ENCODE measurements around the gene UPK3A.
"Not testable (repeated sequence)": the region's sequence is repeated elsewhere in the genome, so short reads cannot be mapped to it uniquely, and the experiment has no call there.

The UPK3A gene

DNA sequence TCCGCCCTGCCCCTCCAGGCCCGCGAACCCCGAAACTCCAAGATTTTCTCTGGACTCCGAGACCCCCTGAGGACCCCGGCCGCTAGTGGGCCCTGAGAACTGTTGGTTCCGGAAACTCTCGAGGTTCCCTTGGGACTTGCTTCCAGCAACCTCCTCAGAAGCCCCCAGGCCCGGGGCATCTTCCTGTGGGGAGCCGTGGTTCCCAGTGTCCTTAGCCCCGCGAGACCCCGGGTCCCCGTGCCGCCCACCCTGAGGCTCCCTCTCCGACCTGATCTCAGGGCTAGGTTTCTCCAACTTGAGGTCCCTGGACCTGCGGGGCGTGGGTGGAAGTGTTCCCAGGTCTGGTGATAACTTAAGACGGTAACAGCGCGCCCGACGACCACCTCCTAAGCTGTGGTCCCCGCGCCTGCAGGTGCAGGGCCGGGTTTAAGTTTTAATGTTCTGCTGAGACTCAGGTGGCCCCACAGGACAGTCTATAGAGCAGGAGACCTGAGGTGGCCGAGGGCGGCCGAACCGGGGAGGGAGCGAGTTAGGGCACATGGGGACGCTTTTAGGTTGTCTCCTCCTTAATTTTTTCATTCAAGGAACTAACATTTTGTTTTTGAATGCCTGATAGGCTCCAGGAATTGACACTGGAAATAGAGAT lies 25.7 kb downstream of the UPK3A start:
- peak; percentile 43 for DNase-seq

DNA sequence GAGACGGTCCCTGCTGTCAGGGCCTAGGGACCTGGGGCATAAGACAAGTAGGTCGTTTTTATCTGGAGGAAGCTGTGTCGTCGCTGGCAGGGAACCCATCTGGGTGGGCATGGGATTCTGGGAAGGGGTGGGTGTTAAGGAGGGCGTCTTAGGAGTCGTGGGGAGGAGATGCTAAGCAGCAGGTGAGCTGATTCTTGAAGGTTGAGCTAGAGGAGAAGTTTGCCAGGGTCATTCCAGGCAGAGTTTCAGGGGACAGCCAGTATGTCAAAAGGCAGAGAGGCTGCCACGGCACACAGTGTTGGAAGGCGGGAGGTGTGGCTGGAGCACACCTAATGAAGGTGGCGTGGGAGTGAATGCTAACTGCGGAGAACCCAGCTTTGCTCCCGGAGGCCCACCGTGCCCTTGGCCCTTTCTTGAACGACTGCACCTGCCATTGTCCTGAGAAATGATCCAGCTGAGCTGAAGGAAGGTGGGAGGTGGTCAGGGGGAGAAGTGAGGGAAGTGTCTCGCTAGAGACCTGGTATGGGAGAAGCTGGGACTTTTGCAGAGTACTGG lies 26.3 kb downstream of the UPK3A start:
- no peak for DNase-seq

DNA sequence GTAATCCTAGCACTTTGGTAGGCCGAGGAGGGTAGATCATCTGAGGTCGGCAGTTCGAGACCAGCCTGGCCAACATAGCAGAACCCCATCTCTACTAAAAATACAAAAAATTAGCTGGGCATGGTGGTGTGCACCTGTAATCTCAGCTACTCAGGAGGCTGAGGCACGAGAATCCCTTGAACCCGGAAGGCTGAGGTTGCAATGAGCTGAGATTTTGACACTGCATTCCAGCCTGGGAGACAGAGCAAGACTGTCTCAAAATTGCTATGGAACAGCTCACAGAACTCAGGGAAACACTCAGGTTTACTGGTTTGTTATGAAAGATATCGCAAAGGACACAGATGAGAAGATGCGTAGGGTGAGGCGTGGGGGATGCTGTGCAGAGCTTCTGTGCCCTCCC lies 27.7 kb downstream of the UPK3A start:
- DNase-seq, result no peak

DNA sequence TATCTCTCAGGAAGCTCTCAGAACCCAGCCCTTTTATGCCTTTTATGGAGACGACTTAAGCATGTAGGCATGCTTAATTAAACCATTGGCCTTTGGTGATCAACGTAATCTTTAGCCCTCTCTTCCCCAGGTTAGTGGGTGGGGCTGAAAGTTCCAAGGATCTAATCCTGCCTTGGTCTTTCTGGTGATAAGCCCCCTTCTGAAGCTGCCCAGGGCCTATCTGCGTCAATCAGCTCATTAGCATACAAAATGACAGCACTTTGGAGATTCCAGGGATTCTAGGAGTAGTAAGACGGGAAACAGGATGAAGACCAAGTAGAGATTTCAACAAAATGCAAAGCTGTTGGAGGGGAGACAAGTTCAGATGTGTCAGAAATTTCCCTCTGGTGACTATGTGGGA lies 28.1 kb downstream of the UPK3A start:
- no peak for DNase-seq

DNA sequence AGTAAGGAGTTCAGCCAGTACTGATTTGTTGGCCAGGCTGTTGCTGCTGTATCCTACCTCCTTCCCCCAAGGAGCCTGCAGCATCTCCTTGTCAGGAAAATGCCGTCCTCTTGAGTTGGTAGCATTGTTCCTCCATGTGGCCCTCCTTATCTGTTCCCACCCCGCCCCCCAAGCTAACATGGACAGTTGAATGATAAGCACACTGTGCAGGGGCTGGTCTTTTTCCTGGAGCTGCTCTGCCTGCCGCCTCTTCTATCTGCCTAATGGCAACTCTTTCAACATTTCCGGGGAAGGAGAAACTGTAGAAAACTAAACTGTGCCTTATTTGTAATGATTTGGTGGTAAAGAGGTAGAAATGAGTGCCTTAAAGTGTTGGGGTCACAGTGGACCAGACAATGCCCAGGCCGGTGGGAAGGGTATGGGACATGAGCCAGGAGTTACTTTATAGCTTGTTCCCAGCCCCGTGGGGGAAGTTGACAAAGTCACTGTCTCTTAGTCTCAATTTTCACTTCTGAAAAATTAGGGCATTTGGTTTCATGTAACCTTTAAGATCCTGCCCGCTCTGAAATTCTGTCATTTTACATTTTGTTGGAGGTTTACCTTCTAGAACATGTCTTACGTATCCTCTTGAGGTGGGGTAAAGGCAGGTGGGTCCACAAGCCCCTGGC lies 29.4 kb downstream of the UPK3A start:
- DNase-seq, result no peak

DNA sequence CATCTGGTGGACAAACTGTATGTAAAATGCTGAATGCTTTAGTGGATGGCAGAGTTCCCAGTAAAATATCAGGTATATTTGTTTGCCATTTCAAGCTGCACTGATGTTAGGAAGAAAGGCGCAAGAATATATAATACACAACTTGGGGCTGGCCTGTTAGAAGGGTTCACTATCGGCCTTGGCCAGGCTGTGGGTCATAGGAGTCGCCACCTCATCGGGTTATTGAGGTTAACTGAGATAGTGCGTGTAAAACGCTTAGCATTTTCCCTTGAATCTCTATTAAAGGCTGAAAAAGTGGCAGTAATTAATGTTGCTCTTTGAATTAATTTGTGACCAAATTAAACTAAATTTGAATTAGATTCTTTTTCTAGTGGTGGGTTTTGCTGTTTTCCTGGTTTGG lies 30.0 kb downstream of the UPK3A start:
- DNase-seq, result no peak

DNA sequence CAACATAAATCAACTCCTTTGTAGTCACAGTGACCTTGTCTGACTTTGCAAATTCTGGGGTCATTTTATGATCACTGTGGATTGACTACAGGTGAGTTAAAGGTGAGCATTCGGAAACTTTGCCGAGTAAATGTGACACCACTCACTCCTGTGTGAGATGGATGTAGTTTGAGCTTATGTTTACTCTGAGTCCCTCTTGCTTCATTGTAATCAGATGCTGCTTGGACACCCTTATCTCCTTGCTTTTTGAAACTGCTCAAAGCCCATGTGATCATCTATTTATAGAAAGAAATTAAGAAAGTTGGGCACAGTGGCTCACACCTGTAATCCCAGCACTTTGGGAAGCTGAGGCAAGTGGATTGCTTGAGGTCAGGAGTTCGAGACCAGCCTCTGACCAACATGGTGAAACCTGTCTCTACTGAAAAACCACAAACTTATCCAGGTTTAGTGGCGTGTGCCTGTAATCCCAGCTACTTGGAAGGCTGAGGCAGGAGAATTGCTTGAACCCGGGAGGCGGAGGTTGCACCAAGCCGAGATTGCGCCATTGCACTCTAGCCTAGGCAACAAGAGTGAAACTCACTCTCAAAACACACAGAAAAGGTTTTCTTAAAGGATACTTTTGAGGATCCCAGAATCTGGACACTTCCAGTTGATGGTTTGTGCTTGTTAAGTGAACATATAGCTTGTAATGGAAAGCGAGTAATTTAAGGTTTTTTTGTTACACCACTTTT lies 32.2 kb downstream of the UPK3A start:
- DNase-seq, result no peak

DNA sequence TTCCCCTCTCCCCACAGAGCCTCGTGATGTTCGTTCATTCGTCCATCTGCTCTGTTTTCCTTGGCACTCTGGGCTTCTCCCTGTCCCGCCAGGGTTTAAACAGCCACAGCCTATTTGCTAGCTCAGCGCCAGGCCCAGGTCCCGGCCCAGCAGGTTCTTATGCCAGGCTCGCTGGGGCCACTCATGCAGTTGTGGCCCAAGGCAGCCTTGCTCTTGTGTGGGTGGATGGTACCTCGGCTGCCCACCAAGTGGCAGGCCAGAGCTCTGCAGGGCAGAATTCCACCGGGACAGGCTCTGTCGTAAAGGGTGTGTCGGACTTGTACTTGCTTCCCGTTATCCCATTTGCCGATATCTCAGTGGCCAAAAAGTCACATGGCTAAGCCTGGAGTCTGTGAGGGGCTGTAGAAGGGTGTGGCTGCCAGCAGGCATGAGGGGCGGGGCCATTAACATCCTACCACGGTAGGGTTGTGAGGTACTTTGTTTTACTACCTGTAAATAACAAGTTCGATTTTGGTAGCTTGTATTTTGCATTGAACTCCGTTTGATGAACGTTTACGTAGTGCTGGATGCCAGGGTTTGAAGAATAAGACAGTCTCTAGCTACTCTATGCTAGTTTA lies 32.9 kb downstream of the UPK3A start:
- DNase-seq, result peak; percentile 24

DNA sequence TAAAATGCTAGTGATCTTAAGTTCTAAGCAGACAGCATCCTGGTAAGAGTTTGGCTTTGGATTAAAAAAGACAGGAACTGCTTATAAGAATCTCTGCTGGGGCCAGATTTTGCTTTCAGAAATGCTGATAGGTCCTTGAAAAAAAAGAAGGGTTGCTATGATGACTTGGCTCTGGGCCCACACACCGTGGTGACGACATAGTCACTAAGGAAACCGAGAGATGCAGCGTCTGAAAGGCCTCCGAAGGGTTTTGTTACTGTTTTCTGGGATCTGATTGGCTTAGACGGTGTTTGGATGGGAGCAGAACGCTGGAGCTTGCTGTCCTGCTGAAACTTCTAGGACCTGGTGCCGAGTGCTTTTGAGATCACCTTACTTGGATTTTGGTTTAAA lies 33.4 kb downstream of the UPK3A start:
- DNase-seq, result peak; percentile 54

DNA sequence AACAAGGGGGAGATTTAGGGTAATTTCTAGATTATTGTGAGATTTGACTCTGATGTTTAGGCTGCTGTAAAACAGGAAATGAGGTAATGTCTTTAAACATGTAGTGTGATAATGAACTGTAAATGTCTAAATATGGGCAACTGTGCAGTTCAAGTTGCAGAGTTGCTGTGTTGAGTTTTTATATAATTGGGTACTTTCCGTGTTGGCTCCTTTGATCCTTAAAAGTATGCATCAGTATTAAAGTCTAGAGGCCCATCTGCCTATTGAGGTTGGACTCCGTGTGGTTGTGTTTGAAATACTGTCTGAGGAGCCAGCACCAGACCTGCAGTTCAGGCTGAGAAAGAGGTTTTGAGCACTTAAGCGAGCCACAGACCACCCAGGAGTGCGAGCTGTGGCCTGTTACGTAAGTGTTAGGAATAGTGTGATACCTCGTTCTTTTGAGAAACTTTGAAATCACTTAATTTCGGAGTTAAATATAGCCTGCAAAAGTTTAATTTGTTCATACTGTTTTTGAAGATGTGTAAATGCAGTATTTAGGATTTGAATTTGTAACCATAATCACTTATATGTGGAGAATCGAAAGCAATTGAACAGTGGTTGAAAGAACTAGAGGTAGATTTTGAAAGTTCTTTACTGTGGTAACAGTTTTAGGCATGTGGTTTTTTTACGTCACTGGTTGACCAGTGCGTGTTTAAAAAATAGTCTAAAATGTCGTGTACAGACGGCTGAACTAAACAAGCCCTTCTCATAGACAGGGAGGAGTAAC lies 34.0 kb downstream of the UPK3A start:
- peak; percentile 30 for DNase-seq

DNA sequence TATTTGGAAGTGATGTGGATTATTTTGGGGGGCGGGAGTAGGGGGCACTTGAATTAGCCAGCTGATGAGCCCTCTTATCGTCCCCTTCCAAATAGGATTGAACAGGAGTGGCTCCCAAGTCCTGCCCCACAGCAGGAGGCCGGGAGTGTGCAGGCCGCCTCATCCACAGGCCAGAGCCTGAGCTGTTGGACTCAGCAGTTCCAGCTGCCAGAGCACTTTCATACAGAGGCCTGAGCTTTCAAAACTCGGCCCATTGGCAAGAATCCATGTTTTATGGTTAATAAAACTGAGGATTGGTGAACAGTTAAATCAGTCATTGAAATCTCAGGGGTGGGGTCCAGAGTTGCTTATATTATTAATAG lies 34.6 kb downstream of the UPK3A start:
- peak; percentile 40 for DNase-seq

DNA sequence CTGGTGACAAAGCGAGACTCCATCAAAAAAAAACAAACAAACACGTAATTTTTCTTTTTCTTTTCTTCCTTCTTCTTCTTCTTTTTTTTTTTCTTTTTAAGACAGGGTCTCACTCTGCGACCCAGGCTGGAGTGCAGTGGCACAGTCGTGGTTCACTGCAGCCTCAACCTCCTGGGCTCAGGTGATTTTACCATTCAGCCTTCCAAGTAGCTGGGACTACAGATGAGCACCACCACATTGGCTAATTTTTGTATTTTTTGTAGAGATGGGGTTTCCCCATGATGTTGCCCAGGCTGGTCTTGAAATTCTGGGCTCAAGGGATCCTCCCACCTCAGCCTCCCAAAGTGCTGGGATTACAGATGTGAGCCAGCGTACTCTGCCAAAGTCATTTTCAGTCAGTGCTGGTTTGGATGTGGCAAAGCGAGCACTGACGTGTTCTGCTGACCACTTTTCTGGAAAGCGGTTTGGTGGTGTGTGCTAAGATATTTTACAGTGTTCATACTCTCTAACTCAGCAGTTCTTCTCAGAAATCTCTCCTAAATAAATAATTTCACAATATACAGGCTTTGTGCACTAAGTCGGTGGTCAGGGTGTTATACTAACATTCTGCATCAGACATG lies 35.7 kb downstream of the UPK3A start:
- no peak for DNase-seq

DNA sequence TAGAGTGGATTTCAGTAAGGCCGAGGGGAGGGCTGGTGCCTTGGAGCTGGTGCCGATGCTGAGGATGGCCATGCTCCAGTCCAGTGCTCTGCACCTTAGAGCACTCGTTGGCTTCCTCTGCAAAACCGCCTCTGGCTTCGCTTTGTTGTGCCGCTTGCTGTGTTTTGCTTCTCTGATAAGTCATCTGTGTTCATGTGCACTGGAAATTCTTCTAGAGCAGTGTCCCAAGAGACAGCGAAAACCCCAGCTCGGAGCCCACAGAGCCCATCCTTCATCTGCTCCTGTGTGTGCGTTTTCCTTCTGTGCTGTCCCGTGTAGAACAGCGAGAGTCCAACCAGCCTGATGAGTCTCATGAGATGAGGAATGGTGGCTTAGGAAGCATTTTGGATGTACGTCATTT lies 37.1 kb downstream of the UPK3A start:
- DNase-seq, result no peak

DNA sequence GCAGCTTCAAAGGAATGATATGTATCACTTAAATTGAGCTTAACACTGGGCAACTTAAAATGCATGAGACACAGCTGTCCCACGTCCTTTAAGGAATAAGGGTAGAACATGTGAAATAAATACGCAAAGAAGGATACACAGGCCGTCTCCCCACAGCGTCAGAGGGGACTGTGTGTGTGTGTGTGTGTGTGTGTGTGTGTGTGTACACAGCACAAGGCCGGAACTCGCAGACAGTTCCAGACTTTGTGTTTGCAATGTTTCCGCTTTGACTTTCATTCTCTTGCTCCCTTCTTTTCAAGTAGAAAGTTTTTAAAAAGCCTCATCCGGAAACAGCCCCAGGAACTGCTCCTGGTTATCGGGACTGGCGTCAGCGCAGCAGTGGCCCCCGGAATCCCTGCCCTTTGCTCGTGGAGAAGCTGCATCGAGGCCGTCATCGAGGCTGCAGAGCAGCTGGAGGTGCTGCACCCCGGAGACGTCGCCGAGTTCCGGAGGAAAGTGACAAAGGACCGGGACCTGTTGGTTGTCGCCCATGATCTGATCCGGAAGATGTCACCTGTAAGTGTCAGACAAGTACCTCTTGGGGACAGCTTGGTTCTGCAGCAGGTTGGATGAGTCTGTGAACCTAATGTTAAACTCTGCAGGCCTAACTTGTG lies 38.2 kb downstream of the UPK3A start:
- DNase-seq, result no peak

DNA sequence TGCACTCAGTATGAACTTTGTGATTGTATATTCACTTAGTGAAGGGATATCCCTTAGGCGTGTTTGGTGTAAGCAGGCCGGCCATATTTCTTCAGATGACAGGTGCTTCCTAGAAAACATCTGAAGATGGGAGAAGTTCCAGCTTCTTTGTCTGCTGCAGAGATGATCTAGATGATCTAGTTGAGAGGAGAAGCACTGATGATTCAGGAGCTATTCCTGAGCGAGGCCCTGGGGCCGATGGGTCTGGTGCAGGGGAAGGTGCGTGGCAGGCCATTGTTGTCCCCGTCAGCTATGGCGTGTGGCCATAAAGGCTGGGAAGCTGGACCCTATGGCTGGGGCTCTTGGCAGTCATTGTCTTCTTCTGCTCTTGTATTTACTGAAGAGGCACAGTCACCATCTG lies 38.9 kb downstream of the UPK3A start:
- DNase-seq, result no peak

DNA sequence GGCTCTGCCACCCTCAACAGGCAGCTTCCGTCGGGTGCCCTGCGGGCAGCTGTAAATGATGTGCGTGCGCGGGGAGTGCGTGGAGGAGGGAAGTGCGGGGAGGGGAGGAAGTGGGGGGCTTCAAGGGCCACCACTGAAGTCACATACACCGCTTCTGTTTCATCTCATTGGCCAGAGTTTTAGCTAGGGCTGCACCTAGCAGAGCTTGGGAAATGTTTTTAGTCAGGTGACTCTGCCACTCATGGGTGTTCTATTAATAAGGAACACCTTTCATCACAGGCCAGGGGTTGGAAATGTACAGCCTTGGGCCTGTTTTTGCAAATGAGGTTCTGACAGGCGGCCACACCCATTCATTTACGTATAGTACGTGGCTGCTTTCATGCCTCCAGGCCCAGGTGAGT lies 39.6 kb downstream of the UPK3A start:
- DNase-seq, result no peak

DNA sequence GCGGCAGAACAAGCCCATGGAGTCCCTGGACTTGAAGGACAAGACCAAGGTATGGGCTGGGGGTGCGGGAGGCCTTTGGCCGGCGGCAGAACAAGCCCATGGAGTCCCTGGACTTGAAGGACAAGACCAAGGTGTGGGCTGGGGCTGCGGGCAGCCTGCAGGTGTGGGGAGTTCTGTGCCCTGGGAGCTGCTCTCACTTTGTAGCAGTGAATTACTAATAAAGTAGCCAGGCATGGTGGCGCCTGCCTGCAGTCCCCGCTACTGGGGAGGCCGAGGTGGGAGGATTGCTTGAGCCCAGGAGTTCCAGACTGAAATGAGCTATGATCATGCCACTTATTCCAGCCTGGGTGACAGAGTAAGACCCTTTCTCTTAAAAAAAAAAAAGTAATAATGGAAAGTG lies 43.5 kb downstream of the UPK3A start:
- DNase-seq, result not testable (repeated sequence)

DNA sequence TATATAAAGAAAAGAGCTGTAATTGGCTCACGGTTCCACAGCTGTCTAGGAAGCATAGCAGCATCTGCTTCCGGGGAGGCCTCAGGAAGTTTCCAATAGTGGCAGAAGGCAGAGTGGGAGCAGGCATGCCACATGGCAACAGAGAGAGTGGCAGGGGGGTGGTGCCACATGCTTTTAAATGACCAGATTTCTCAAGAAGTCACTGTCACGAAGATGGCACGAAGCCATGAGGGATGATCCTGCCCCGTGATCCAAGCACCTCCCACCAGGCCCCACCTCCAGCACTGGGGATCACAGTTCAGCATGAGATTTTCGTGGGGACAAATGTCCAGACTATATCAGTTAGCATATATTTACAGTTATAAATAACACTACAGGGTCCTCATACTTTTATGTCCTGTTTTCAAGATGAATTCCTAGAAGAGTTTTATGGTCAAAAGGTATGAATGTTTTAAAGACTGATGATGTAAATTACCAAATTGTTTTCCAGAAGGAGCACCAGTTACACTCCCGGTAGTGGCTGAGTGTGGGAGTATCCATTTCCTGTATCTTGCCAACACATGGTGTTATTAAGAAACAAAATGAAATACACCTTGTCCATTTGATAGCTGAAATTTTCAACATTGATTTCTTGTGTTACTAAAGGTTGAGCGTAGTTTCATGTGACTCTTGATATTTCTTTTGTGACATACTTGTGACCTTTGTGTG lies 44.2 kb downstream of the UPK3A start:
- DNase-seq, result no peak

DNA sequence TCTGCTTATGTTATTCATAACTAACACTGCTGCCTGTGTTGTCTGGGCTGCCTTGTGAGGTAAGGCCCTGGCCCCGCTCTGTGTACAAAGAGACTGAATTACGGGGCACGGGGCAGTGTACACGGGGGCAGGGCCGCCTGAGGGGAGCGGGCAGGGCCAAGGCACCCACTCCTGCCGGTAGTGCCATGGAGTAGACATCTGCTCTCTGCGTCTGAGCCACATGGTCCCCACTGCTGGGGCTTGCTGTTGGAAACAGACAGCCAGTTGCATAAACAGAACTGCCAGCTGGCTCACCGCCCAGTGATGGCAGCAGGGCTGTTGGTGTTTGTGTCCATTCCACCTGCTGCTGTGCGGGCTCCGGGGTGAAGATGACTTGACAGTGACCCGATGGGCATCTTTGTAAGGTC lies 44.8 kb downstream of the UPK3A start:
- DNase-seq, result no peak

DNA sequence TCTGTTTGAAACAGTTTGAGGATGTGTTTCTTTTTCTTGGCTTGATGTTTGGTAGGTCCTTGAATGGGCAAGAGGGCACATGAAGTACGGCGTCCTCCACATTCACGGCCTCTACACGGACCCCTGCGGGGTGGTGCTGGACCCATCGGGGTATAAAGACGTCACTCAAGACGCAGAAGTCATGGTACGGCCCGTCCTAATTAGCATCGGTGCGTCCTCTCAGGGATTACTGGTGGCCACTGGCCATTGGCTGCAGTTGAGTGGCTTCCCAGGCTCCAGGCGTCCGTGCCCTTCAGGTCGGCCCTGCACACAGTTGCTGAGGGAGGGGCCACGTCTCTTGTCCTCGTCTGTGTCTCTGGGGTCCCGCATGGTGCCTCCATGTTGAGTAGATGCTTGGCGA lies 45.8 kb downstream of the UPK3A start:
- DNase-seq, result no peak

DNA sequence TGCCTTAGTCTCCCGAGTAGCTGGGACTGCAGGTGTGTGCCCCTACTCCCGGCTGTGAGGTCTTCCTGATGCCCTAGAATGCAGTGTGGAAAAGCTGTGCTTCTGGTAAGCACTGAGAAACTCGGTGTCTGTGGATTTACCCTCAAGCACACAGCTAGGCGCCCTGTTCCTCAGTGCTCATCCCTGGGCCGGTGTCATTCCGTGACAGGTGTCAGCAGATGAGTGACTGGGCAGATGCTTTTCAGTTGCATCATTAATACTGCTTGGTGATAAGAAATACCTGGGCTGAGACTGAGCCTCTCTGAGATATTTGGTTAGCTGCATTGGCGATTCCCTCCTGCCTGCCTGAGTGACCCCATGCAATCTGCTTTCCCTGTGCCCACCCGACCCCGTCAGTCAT lies 46.7 kb downstream of the UPK3A start:
- no peak for DNase-seq

All from retina (tissue), 1 donor.